GM12878 (cell line): Measurements from ENCODE around the gene TACC2. TPM values are rescaled to one million over a fixed set of nuclear protein-coding genes. Genes with fewer than 3 reads are reported as not detected.

Experiments used
- ATAC-seq: fragments of 200-7000 bp; cut with Tn5 transposase; 3 replicates; pipeline ENCODE4 v1.9.1; 2020; ENCODE audit warnings: mild to moderate bottlenecking, moderate library complexity
- BruUV-seq: library from RNA; stranded (reverse); fragments of 400-500 nt; replicated peaks from 2 replicates; lab custom pipeline; 2021; lab: Mats Ljungman, UMichigan
- CTCF ChIA-PET: fragments of 300-600 bp; sonication (Branson Sonifier 250); formaldehyde crosslinking; extraction: SDS; loops from one replicate; lab custom pipeline; 2021; ENCODE audit warnings: inconsistent platforms; lab: Yijun Ruan, JAX
- POLR2A ChIA-PET: fragments of 350-600 bp; formaldehyde crosslinking; extraction: SDS; loops from one replicate; lab custom pipeline; 2021; ENCODE audit warnings: inconsistent platforms; lab: Charles Lee
- RAD21 ChIA-PET: fragments of 300-600 bp; sonication (Branson Sonifier 250); formaldehyde crosslinking; loops from one replicate; lab custom pipeline; 2023; ENCODE audit warnings: antibody characterized with exemption; ENCODE audit not compliant: unreplicated experiment; lab: Charles Lee
- SMC1A ChIA-PET: fragments of 300-600 bp; sonication (Branson Sonifier 250); formaldehyde crosslinking; loops from one replicate; lab custom pipeline; 2023; ENCODE audit not compliant: unreplicated experiment, uncharacterized antibody; lab: Charles Lee
- DNase-seq: peaks from one replicate; pipeline ENCODE4 v3.0.0-alpha.2; 2011; ENCODE audit warnings: low read depth, low spot score
- FAIRE-seq: peaks from 3 replicates; lab custom pipeline; 2011; peaks lifted over from hg19 to GRCh38; lab: Jason Lieb, UNC
- H2AFZ ChIP-seq: 2 replicates; pipeline ENCODE4 v1.6.0; 2011; ENCODE audit warnings: low read depth, low read length, control low read depth; ENCODE audit not compliant: control insufficient read depth
- H3K27ac ChIP-seq: 2 replicates; pipeline ENCODE4 v1.5.1; 2011; ENCODE audit warnings: control low read depth; ENCODE audit not compliant: control insufficient read depth, insufficient read depth
- H3K27me3 ChIP-seq, 2 experiments: replicated peaks in 1 of 2; 2 replicates each; pipeline versions ENCODE4 v1.6.0 to v1.6.1; 2011; ENCODE audit warnings: low read length in 1 of 2; ENCODE audit not compliant: control insufficient read depth in 2 of 2, insufficient read depth in 2 of 2
- H3K36me3 ChIP-seq, 2 experiments: 2 replicates each; pipeline ENCODE4 v1.5.1; 2011; ENCODE audit warnings: low read length in 1 of 2; ENCODE audit not compliant: control insufficient read depth in 2 of 2, insufficient read depth in 2 of 2
- H3K4me1 ChIP-seq: 2 replicates; pipeline ENCODE4 v1.6.1; 2011; ENCODE audit warnings: mild to moderate bottlenecking, low read length, moderate library complexity, mixed read lengths; ENCODE audit not compliant: control insufficient read depth, insufficient read depth
- H3K4me2 ChIP-seq: 2 replicates; pipeline ENCODE4 v1.6.0; 2011; ENCODE audit warnings: control low read depth; ENCODE audit not compliant: control insufficient read depth, insufficient read depth
- H3K4me3 ChIP-seq: fragments of 200-600 bp; sonication (generic); 2 replicates; pipeline ENCODE4 v1.5.1; 2016
- H3K79me2 ChIP-seq: 2 replicates; pipeline ENCODE4 v1.6.0; 2011; ENCODE audit warnings: low read length; ENCODE audit not compliant: control insufficient read depth, insufficient read depth
- H3K9ac ChIP-seq: 2 replicates; pipeline ENCODE4 v1.8.0; 2011; ENCODE audit warnings: low read length, control low read depth, mixed read lengths; ENCODE audit not compliant: control insufficient read depth, insufficient read depth
- H3K9me3 ChIP-seq: replicated peaks from 3 replicates; pipeline ENCODE4 v1.5.1; 2011; ENCODE audit warnings: mild to moderate bottlenecking, low read length; ENCODE audit not compliant: control insufficient read depth, insufficient read depth
- H4K20me1 ChIP-seq: 2 replicates; pipeline ENCODE4 v1.6.0; 2011; ENCODE audit not compliant: control insufficient read depth, insufficient read depth
- CBX5 ChIP-seq: sonication (generic); IDR thresholded peaks from 2 replicates; pipeline ENCODE4 v1.6.1; 2016; ENCODE audit warnings: low read depth, moderate library complexity, mild to moderate bottlenecking, inconsistent platforms
- CHD2 ChIP-seq: IDR thresholded peaks from 2 replicates; pipeline ENCODE4 v1.6.1; 2011; ENCODE audit warnings: low read depth, low read length, improper control_type of control experiment, borderline replicate concordance
- MYB ChIP-seq: fragments of 150-350 bp; IDR thresholded peaks from 2 replicates; pipeline ENCODE4 v1.6.1; 2014; ENCODE audit warnings: mild to moderate bottlenecking, low read depth, low read length, borderline replicate concordance
- PML ChIP-seq: IDR thresholded peaks from 2 replicates; pipeline ENCODE4 v1.6.1; 2012; ENCODE audit warnings: low read length, inconsistent platforms
- POLR2AphosphoS2 ChIP-seq: IDR thresholded peaks from 2 replicates; pipeline ENCODE4 v1.6.1; 2011; ENCODE audit warnings: low read depth, mild to moderate bottlenecking, low read length, improper control_type of control experiment, moderate library complexity
- RELB ChIP-seq: fragments of 450-650 bp; IDR thresholded peaks from 2 replicates; pipeline ENCODE4 v1.6.1; 2017; ENCODE audit warnings: low read depth, mild to moderate bottlenecking, moderate library complexity
- SMAD5 ChIP-seq: IDR thresholded peaks from 2 replicates; pipeline ENCODE4 v1.6.1; 2016; ENCODE audit warnings: antibody characterized with exemption, low read depth
- ZNF384 ChIP-seq: IDR thresholded peaks from 2 replicates; pipeline ENCODE4 v1.6.1; 2012; ENCODE audit warnings: low read depth, mild to moderate bottlenecking, low read length, improper control_type of control experiment, borderline replicate concordance
- WGBS: methylation state at CpG from one replicate; pipeline ENCODE4 v1.1.6; 2016; ENCODE audit warnings: low lambda C conversion rate; ENCODE audit not compliant: insufficient replicate concordance, insufficient coverage; ENCODE audit errors: missing lambda C conversion rate; 5-methylcytosine and 5-hydroxymethylcytosine counted together
- in situ Hi-C: fragments of 300-500 bp; cut with MboI; formaldehyde crosslinking; loops from 9 replicates; pipeline ENCODE4 v1.14.3; 2018; ENCODE audit warnings: mixed read lengths
- intact Hi-C: fragments of 100-400 bp; cut with micrococcal nuclease; formaldehyde crosslinking; loops from one replicate; pipeline ENCODE4 v1.14.2; 2022; ENCODE audit not compliant: unreplicated experiment
- polyA plus RNA-seq, 11 experiments: library from polyadenylated mRNA; depleted of rRNA in 4 of 11; unstranded in 6 of 11; stranded (reverse) in 5 of 11; fragments of >200 nt; fragmentation: Nextera tagmentation in 4 of 11; fragmentation: Illumina TruSeq in 1 of 11; extraction: Ambion mirVana in 4 of 11; extraction: Trizol in 1 of 11; gene quantifications; 1 replicate in 1 of 11; 2 replicates in 10 of 11; pipeline versions ENCODE4 v1.2.1 to v1.2.3, GENCODE V29; 2011 to 2016; ENCODE audit warnings: inconsistent platforms in 2 of 11, missing spikeins in 2 of 11, low read depth in 1 of 11
- total RNA-seq, 4 experiments: library from RNA; depleted of rRNA in 3 of 4; stranded (reverse); fragments of >200 nt in 3 of 4; fragmentation: Illumina TruSeq in 1 of 4; extraction: Trizol in 1 of 4; gene quantifications; 2 replicates each; pipeline versions ENCODE4 v1.2.1 to v1.2.3, GENCODE V29; 2013 to 2021

The TACC2 gene
- total and polyA plus RNA-seq, 10 of the 15 experiments (the other 5 are each of a cell fraction or from before 2014, with no cell fraction given) = 0.07 to 0.64 (median 0.13) TPM; not detected in 5

- Histone ChIP-seq H3K4me1 (no peaks in the 10 kb centered on the region), H3K79me2 (no peaks in the 10 kb centered on the region), H3K9me3 (no peaks in the 10 kb centered on the region), H3K27ac (no peak overlapping the region), H3K4me2 (no peak overlapping the region), H2AFZ (no peak overlapping the region), H3K4me3 (no peak overlapping the region), H3K36me3 (no peaks in the 10 kb centered on the region), H4K20me1 (no peaks in the 10 kb centered on the region), H3K9ac (no peak overlapping the region), H3K27me3 (no peaks in the 10 kb centered on the region; a peak in 2 of 4 replicates)
- ATAC-seq (no peak), FAIRE-seq (no peak), DNase-seq (no peak)
- SMC1A ChIA-PET = no interaction called here
- RAD21 ChIA-PET = no interaction called here
- CTCF ChIA-PET = no interaction called here
- TF ChIP-seq MYB (no peak), CHD2 (no peak), POLR2AphosphoS2 (no peak), SMAD5 (no peak), CBX5 (no peak), PML (no peak), ZNF384 (no peak), RELB (no peak)
- in situ Hi-C loops (no loop called here), intact Hi-C loops (no loop called here)
- WGBS = 60% methylated on average over 9 of the region's 9 CpGs
- POLR2A ChIA-PET = no interaction called here
- BruUV-seq = no TSS peak
Measured at GRCh38 chr10:122021379-122021778, 32.4 kb downstream of the TACC2 start.
